ENCODE data around the gene STAT5B. TPM values are rescaled to one million over a fixed set of nuclear protein-coding genes. Genes with fewer than 3 reads are reported as not detected.

The STAT5B gene
- total and polyA plus RNA-seq, 2 of the 8 experiments (the other 6 are each of a cell fraction or from before 2014, with no cell fraction given) = 35.3 to 52.6 TPM

DNA sequence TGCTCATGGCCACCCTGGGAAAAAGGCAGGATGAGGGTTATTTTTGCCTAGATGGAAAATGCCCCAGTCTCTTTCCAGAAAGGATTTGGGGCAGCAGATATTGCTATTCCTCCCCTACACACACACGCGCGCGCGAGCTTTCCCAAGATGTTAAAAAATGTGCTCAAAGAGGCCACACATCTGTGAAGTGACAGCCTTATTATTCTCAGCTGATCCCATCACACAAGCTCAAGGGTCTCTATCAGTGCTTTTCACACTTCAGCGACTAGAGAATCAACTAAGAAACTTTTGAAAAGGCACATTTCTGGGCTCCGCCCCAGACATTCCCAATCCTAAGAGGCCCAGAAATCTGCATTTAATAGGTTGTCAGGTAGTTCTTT is 115.7 kb downstream of the STAT5B start:
- Histone ChIP-seq H2BK20ac (ENCODE audit: low read length) (no peak overlapping the region), H3K79me1 (ENCODE audit: low read depth, low read length) (no peaks in the 10 kb centered on the region), H4K8ac (ENCODE audit: extremely low read depth, insufficient read depth, low read length) (no peak overlapping the region; the same call in 1 of the 2 replicates), H3K4ac (replicated peaks; ENCODE audit: insufficient read length, low read depth, low read length) (no peak overlapping the region), H4K91ac (replicated peaks; ENCODE audit: insufficient read length, low read length) (no peak overlapping the region), H3K23ac (ENCODE audit: insufficient read length) (no peak overlapping the region), H3K9ac (replicated peaks in 1 of 4; ENCODE audit: extremely low read depth in 1 of 4, low read depth in 3 of 4, low read length in 3 of 4) (no peak overlapping the region), H3K18ac (ENCODE audit: extremely low read depth, low read length) (no peak overlapping the region), H3K4me1 (replicated peaks in 1 of 4; ENCODE audit: control insufficient read depth in 3 of 4, insufficient read depth in 4 of 4, low read length in 3 of 4) (peaks cover 0 to 8% (median 4%) of the 10 kb centered on the region in 4 experiments; a peak in 5 of 7 replicates), H2BK5ac (ENCODE audit: low read depth, low read length) (no peak overlapping the region), H4K20me1 (replicated peaks in 1 of 2; ENCODE audit: control insufficient read depth in 1 of 2, insufficient read depth in 2 of 2, low read length in 2 of 2) (no peaks in the 10 kb centered on the region), H2AFZ (ENCODE audit: low read length) (no peak overlapping the region), H2BK120ac (replicated peaks; ENCODE audit: low read depth, low read length) (no peak overlapping the region), H3K14ac (ENCODE audit: insufficient read length) (no peak overlapping the region), H3K4me2 (ENCODE audit: insufficient read depth in 1 of 2, low read depth in 2 of 2, low read length in 2 of 2) (no peak overlapping the region), H4K5ac (ENCODE audit: insufficient read length, low read depth, low read length) (no peak overlapping the region), H3K36me3 (ENCODE audit: control insufficient read depth in 2 of 4, insufficient read depth in 4 of 4, low read length in 3 of 4) (no peaks in the 10 kb centered on the region), H3K27me3 (replicated peaks in 1 of 4; ENCODE audit: control insufficient read depth in 3 of 4, extremely low read depth in 1 of 4, insufficient read depth in 3 of 4, low read length in 3 of 4) (no peaks in the 10 kb centered on the region), H3K9me3 (ENCODE audit: insufficient read depth in 2 of 2, low read depth in 1 of 2, low read length in 1 of 2) (no peaks in the 10 kb centered on the region), H2AK5ac (ENCODE audit: low read depth, low read length) (no peak overlapping the region), H3K4me3 (ENCODE audit: extremely low read depth in 1 of 4, insufficient read depth in 2 of 4, low read depth in 3 of 4, low read length in 4 of 4) (no peak overlapping the region), H3K23me2 (ENCODE audit: low read depth, low read length) (peaks cover 4% of the 10 kb centered on the region; the same call in 1 of the 2 replicates), H2BK12ac (ENCODE audit: low read depth, low read length) (no peak overlapping the region), H3K27ac (ENCODE audit: low read depth, low read length) (no peak overlapping the region), H2BK15ac (ENCODE audit: low read length) (no peak overlapping the region), H3K79me2 (ENCODE audit: control insufficient read depth in 1 of 2, insufficient read depth in 2 of 2, low read length in 2 of 2) (no peaks in the 10 kb centered on the region), H3K56ac (replicated peaks; ENCODE audit: insufficient read length, low read depth, low read length) (no peak overlapping the region)
- WGBS, 2 experiments (ENCODE audit: extremely low coverage in 1 of 2, insufficient coverage in 1 of 2, insufficient read length in 1 of 2, insufficient replicate concordance in 2 of 2, low coverage in 1 of 2, low lambda C conversion rate in 2 of 2, missing lambda C conversion rate in 1 of 2) = 93% methylated on average over 7 of the region's 7 CpGs; no CpG with 5 or more reads in 1 of the 2 experiments
- ChIA-PET CTCF (ENCODE audit: partially characterized antibody) (interaction anchor here (1.0 to 2.2 kb wide), 3 partner anchors 19 to 44 kb away, joined by 3 to 5 read pairs (median 4); partner anchors contain the start of gene GHDC), POLR2A (ENCODE audit: partially characterized antibody) (interaction anchor here (0.9 kb wide), 1 partner anchor 242 kb away, joined by 3 read pairs; the partner anchor contains the start of gene ACLY)
- no peak for DNase-seq (ENCODE audit: low read depth in 1 of 2, low spot score in 2 of 2)
- FAIRE-seq = no peak
- TF ChIP-seq NRF1 (IDR thresholded peaks at IDR 0.05; ENCODE audit: low read depth, low read length) = no peak
- TF ChIP-seq KDM5A (IDR thresholded peaks at IDR 0.05; ENCODE audit: low read length) = no peak
- TF ChIP-seq, protein P1, sequence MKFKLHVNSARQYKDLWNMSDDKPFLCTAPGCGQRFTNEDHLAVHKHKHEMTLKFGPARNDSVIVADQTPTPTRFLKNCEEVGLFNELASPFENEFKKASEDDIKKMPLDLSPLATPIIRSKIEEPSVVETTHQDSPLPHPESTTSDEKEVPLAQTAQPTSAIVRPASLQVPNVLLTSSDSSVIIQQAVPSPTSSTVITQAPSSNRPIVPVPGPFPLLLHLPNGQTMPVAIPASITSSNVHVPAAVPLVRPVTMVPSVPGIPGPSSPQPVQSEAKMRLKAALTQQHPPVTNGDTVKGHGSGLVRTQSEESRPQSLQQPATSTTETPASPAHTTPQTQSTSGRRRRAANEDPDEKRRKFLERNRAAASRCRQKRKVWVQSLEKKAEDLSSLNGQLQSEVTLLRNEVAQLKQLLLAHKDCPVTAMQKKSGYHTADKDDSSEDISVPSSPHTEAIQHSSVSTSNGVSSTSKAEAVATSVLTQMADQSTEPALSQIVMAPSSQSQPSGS (IDR thresholded peaks at IDR 0.05; ENCODE audit: low read length) = no peak
- TF ChIP-seq CBX5 (IDR thresholded peaks at IDR 0.05; ENCODE audit: low read depth, low read length) = no peak
- TF ChIP-seq TAF1 (IDR thresholded peaks at IDR 0.05; ENCODE audit: low read depth, low read length) = no peak

All from H1 (cell line).